ENCODE measurements around the gene ZBTB7C.

ZBTB7C gene

DNA sequence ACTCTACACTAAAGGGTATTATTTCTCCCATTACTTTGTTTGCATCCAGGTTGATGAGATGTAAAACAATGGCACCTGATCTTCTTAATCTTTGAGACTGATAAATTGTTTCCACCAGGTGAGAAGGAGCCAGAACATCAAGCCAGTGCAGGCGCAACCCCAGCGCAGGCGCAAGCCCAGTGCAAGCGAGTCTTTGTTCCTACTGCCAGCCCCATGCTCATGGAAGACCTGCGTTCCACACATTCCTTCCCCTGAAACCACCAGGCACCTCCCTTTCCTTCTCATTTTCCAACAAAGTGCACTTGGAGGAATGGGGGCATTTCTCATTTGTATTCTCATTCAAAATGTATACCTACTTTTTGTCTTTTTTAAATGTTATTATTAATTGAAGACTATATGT is 290.0 kb downstream of the ZBTB7C start:
- DNase-seq (ENCODE audit: low read depth in 2 of 2), result no peak

DNA sequence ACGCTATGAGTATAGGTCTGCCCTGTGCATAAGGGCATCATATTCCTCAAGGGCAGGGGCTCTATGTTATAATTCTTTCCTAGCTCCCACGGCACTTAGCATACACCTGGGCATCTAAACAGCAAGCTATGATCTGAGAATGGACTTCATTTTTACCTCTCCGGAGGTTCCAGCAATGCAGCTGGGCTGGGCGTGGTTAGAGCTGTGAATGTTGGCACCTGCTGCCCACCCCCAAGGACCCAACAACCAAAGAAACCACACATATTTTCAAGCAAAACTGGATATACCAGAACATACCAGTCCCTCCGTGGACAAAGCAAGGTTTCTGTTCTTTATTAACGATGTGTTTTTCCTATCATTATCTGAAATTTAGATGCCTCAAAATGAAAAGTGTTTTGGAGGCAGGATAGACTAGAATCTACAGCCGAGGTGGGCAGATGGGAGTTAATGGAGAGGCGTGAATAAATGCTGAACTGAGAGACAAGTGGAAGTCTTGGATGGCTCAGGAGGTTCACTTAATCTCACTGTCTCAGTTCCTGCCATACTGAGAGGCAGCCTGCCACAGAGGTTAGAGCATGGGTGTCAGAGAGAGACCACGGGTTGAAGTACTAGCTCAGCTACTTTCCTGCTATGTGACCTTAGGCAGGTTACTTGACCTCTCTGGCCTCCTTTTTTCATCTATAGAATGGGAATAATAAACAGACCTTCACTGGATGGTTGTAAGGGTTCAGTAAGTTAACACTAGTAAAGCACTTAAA is 292.1 kb downstream of the ZBTB7C start:
- no peak for DNase-seq (ENCODE audit: low read depth in 2 of 2)

DNA sequence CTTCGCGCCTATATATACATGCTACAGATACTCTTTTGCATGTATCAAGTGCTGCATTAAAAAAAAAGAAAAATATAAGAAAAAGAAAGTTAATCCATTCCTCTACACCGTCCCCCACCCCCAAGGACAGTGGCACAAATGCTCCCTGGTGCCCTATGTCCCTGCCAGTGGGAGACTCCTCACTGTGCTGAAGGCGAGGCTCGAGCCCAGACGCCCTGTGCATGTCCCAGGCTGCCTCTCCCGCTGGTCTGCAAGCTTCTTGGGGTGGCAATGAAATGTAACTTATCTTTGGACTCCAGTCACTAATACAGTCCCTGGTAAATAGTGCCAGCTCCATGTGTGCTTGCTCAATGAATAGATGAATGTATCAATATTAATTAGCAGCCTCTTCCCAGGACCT is 293.2 kb downstream of the ZBTB7C start:
- DNase-seq (ENCODE audit: low read depth in 2 of 2), result no peak

GRCh38 chr18:48113691-48114090 is 295.5 kb downstream of the ZBTB7C start:
- no peak for DNase-seq (ENCODE audit: low read depth in 2 of 2)

- DNase-seq (ENCODE audit: low read depth in 2 of 2), result no peak
Observed at GRCh38 chr18:48111587-48111986, 297.6 kb downstream of the ZBTB7C start.

DNA sequence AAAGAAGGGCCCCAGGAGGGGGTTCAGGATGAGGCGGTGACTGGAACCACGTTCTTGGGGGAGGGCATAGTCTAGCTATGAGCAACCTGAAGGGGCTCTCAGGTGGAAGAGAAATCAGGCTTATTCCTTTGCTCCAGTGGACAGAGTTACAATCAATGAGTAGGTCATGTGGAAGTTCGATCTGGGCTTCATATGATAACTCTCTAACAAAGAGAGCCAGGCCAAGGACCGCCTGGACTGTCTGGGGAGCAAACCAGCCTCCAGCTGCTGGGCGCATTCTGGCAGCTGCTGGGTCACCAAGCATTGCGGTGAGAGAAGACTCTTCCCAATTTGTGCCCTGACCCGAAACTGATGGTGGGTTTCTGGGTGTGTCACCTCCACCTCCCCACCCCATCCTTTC is 298.4 kb downstream of the ZBTB7C start:
- no peak for DNase-seq (ENCODE audit: low read depth in 2 of 2)

DNA sequence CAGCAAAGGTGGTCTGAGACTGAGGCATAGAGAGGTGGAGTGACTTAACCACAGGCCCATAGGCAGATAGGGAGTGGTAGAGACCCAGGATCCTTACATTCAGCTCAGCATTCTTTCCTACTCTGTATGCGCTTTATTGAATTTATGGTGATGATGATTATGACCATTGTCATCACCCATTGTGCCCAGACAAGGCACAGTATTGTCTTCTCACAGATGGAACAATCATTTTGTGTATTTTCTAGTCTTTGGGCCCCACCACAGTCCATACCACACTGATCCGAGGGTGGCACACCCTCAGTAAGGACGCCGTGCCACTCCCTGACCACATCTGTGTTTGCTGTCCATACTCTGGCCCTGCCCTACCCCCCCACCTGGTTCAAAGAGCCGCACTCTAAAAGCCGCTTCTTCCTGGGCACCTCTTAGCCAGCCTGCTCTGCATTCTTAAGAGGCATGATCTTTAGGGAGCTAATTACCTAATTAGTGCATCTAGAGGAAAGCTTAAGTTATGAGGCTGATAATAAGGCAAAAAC is 299.2 kb downstream of the ZBTB7C start:
- no peak for DNase-seq (ENCODE audit: low read depth in 2 of 2)

GRCh38 chr18:48108136-48108535 is 301.0 kb downstream of the ZBTB7C start:
- no peak for DNase-seq (ENCODE audit: low read depth in 2 of 2)

- DNase-seq (ENCODE audit: low read depth in 2 of 2), result no peak
Observed at GRCh38 chr18:48106976-48107781, 302.0 kb downstream of the ZBTB7C start.

- DNase-seq (ENCODE audit: low read depth in 2 of 2), result no peak
Observed at GRCh38 chr18:48106498-48106897, 302.7 kb downstream of the ZBTB7C start.

DNA sequence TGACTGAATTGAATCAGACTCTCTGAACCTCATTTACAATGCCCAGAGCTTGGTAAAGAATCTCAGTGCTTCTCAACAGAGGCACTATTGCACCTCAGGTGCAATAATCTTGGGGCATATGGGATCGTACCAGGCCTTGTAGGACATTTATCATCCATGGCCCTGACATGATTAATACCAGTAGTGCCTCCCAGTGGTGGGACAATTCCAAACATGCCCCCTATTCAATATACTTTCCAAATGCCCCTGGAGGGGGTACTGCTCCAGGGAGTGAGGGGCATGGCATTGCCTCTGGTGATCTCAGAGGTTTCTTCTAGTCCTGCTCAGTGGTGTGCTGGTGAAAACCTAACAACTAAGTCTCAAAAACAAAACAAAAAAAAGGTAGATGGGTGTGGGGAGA is 303.9 kb downstream of the ZBTB7C start:
- no peak for DNase-seq (ENCODE audit: low read depth in 2 of 2)

GRCh38 chr18:48104705-48105104 is 304.5 kb downstream of the ZBTB7C start:
- no peak for DNase-seq (ENCODE audit: low read depth in 2 of 2)

- DNase-seq (ENCODE audit: low read depth in 2 of 2), result no peak
Observed at GRCh38 chr18:48100651-48101165, 308.5 kb downstream of the ZBTB7C start.

DNA sequence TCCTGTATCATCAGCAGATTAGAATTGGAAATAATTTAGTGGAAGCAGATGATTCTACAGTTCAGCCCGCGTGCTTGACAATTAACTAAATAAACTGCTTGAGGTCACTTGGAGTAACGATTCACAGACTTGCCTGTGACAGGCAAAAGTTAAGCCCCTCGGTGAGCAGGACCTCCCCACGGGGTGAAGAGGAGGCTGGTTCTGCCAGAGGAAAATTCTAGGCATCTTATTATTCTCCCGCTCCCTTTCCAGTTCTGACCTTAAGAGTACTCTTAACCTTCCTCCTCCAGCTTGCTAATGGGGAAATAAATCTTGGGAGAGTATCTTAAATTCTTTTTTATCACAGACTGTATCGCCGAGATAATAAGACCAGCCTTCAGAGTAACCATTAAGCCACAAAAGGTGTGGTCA is 309.0 kb downstream of the ZBTB7C start:
- no peak for DNase-seq (ENCODE audit: low read depth in 2 of 2)

GRCh38 chr18:48099481-48100164 is 309.6 kb downstream of the ZBTB7C start:
- DNase-seq (ENCODE audit: low read depth in 2 of 2), result no peak

DNA sequence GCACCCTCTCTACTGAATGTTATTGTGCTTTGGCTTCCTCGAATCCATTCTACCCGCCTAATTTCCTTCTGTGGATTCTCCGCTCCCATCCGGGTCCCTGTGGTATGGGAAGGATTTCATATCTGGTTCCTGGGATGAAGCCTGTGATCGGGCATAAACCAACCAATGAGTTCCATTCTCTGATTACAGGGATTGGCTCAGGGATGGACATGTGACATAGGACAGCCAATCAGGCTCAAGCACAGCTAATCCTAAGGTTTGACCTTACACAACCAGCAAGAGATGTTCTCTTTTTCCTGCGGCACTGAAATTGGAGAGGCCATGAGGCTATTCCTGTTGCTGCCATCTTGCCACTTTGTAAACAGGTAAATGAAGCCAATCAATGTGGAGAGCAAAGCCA is 310.6 kb downstream of the ZBTB7C start:
- no peak for DNase-seq (ENCODE audit: low read depth in 2 of 2)

GRCh38 chr18:48098007-48098406 is 311.2 kb downstream of the ZBTB7C start:
- DNase-seq (ENCODE audit: low read depth in 2 of 2), result no peak

DNA sequence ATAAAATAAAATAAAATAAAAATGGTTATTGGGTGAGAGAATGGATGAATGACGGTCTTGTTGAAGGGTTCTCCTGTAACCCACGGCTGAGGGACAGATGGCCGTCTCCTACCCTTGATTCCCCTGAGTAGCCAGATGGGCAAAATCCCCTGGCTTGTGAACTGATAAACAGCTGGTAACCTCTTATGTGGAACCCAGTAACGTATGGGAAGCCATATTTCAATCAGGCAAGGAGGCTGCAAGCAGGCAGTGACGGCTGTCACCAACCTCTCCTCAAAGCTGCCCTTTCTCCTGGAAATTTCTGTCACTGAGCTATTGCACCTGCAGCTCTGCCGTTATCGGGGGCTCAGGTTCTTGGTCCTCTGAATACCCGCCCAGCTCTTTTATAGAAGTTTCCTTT is 313.5 kb downstream of the ZBTB7C start:
- DNase-seq (ENCODE audit: low read depth in 2 of 2), result no peak

DNA sequence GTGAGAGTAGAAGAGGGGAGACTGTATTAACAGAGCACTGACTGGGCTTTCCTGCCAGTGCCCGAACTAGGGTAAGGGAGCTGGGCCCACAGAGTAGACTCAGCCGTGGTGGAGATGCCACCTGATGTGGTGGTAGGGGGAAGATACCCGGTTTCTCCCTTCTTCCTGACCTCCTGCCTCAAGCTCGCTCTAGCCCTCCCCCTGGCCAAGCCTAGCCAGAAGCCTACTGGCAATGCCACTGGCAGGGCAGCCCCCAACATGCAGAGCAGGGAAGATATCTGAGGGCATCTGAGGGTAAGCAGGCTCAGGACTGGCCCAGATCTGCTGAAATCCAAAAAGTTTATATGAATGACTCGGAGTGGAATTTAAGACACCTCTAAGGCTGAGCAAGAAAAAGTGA is 316.1 kb downstream of the ZBTB7C start:
- DNase-seq (ENCODE audit: low read depth in 2 of 2), result no peak

- no peak for DNase-seq (ENCODE audit: low read depth in 2 of 2)
Observed at GRCh38 chr18:48091869-48092497, 317.2 kb downstream of the ZBTB7C start.

GRCh38 chr18:48090702-48091101 is 318.5 kb downstream of the ZBTB7C start:
- DNase-seq (ENCODE audit: low read depth in 2 of 2), result no peak

GRCh38 chr18:48090021-48090420 is 319.2 kb downstream of the ZBTB7C start:
- DNase-seq (ENCODE audit: low read depth in 2 of 2), result no peak

All from stimulated activated CD8-positive, alpha-beta memory T cell treated with anti-CD3 and anti-CD28 coated beads, Interleukin-7, amount 100 ng/mL, for 1 hour (primary cell).